SJCRH30 (cell line): ENCODE results near the gene DRC3. TPM values are rescaled to one million over a fixed set of nuclear protein-coding genes. Genes with fewer than 3 reads are reported as not detected.
"Not testable (repeated sequence)": the region's sequence is repeated elsewhere in the genome, so short reads cannot be mapped to it uniquely, and the experiment has no call there.

ENCODE experiments used
- DNase-seq, 2 experiments: peaks; one replicate each; pipeline ENCODE4 v3.0.0-alpha.2; 2015 to 2020
- H3K27ac ChIP-seq: fragments of 250-450 bp; sonication (Bioruptor Pico); 2 replicates; pipeline ENCODE4 v1.5.1; 2020; ENCODE audit warnings: mild to moderate bottlenecking, moderate library complexity
- H3K27me3 ChIP-seq: fragments of 250-450 bp; sonication (Bioruptor Pico); 2 replicates; pipeline ENCODE4 v1.5.1; 2020; ENCODE audit warnings: mild to moderate bottlenecking, moderate library complexity
- H3K36me3 ChIP-seq: fragments of 250-450 bp; sonication (Bioruptor Pico); 2 replicates; pipeline ENCODE4 v1.5.1; 2020; ENCODE audit warnings: mild to moderate bottlenecking, moderate library complexity
- H3K4me1 ChIP-seq: fragments of 250-450 bp; sonication (Bioruptor Pico); 2 replicates; pipeline ENCODE4 v1.5.1; 2020; ENCODE audit warnings: mild to moderate bottlenecking, moderate library complexity
- H3K4me3 ChIP-seq: fragments of 250-450 bp; sonication (Bioruptor Pico); 2 replicates; pipeline ENCODE4 v1.5.1; 2020; ENCODE audit warnings: mild to moderate bottlenecking, moderate library complexity
- H3K9me3 ChIP-seq: fragments of 250-450 bp; sonication (Bioruptor Pico); replicated peaks from 2 replicates; pipeline ENCODE4 v1.5.1; 2020; ENCODE audit warnings: mild to moderate bottlenecking, moderate library complexity
- total RNA-seq: library from RNA; depleted of rRNA; stranded (reverse); fragments of >200 nt; shearing (Covaris generic); gene quantifications from 2 replicates; pipeline ENCODE4 v1.2.3, GENCODE V29; 2014

DRC3 gene
- total RNA-seq, 1 experiment from 2014 or later, result 0.89 TPM

DNA sequence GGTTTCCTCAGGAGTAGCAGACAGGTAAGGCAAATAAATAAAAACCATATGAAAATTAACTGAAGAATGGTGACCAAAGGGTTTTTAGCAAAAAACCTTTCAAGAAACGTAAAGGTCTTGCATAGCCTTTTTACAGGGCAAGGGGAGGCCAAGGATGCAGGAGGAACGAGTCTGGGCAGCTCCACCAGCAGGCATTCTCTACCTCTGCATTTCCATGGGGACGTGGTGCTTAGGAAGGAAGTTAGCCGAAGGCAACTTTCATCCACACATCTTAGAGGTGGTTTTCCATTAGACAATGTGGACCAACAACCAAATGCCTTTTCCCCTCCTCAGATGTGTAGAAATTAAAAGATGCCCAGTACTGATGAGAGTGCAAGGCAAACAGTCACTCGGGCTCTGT is 21.1 kb upstream of the DRC3 start:
- no peak for DNase-seq
- Histone ChIP-seq H3K36me3 (no peaks in the 10 kb centered on the region), H3K27me3 (no peaks in the 10 kb centered on the region), H3K4me3 (no peak overlapping the region), H3K9me3 (no peaks in the 10 kb centered on the region), H3K4me1 (no peaks in the 10 kb centered on the region), H3K27ac (no peak overlapping the region)

DNA sequence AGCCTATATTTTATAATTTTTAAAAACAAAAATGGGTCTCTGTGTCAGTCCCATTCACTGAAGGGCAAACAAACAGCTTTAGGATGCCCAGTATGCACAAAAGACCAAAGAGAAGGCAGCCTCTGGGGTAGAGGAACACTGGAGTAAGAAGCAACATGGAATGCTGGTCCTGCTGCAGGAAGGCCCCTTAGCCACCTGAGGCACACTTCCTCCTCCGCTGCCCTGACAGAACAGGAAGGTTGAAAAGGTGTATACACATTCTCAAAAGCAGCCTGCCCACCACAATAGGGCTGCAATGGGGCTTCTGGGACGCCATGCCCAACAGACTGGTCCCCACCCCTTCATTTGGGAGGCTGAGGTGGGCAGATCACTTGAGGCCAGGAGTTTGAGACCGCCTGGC is 20.0 kb upstream of the DRC3 start:
- Histone ChIP-seq H3K9me3 (no peaks in the 10 kb centered on the region), H3K27ac (no peak overlapping the region), H3K4me1 (peaks cover 2% of the 10 kb centered on the region), H3K36me3 (no peaks in the 10 kb centered on the region), H3K27me3 (no peaks in the 10 kb centered on the region), H3K4me3 (no peak overlapping the region)
- DNase-seq, result no peak

DNA sequence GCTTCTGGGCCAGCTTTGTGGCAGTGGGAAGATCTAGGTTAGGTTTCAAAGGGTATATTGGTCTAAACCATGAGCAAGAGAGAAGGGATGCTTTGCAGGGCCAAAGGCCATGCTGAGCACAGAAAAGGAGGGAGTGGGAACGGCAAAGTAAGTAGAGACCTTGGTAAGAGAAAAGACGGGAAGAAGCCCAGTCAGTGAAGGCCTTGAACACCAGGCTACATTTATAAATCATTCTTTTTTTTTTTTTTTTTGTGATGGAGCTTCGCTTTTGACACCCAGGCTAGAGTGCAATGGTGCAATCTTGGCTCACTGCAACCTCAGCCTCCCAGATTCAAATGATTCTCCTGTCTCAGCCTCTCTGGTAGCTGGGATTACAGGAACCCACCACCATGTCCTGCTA is 18.6 kb upstream of the DRC3 start:
- no peak for DNase-seq
- Histone ChIP-seq H3K4me1 (peaks cover 16% of the 10 kb centered on the region), H3K27ac (no peak overlapping the region), H3K4me3 (no peak overlapping the region), H3K9me3 (no peaks in the 10 kb centered on the region), H3K27me3 (no peaks in the 10 kb centered on the region), H3K36me3 (no peaks in the 10 kb centered on the region)

DNA sequence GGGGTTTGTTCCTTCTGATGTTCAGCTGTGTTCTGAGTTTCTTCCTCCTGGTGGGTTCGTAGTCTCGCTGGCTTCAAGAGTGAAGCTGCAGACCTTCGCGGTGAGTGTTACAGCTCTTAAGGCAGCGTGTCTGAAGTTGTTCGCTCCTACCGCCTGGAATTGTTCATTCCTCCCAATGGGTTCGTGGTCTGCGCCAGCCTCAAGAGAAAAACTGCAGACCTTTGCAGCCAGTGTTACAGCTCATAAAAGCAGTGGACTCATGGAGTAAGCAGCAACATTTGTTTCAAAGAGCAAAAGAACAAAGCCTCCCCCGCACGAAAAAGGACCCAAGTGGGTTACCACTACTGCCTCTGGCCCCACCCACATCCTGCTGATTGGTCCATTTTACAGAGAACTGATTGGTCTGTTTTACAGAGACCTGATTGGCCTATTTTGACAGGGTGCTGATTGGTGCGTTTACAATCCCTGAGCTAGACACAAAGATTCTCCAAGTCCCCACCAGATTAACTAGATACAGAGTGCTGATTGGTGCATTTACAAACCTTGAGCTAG is 16.8 kb upstream of the DRC3 start:
- not testable (repeated sequence) for DNase-seq, H3K9me3 ChIP-seq, H3K27ac ChIP-seq, H3K4me3 ChIP-seq, H3K27me3 ChIP-seq, H3K36me3 ChIP-seq
- H3K4me1 ChIP-seq, result peaks cover 23% of the 10 kb centered on the region

DNA sequence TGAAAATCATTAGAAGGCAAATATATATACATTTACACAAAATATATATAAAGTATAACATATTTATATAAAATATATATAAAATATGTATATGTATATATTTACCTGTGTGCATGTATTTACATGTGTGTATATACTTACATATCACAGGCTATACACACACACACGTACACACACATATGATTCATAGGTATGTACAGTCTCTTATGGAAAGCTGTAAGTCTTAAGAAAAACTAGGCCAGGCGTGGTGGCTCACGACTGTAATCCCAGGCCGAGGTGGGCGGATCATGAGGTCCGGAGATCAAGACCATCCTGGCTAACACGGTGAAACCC is 15.1 kb upstream of the DRC3 start:
- H3K4me3 ChIP-seq, result no peak overlapping the region
- DNase-seq, result no peak
- H3K4me1 ChIP-seq, result peaks cover 23% of the 10 kb centered on the region
- no peaks in the 10 kb centered on the region for H3K9me3 ChIP-seq
- no peak overlapping the region for H3K27ac ChIP-seq
- H3K27me3 ChIP-seq, result no peaks in the 10 kb centered on the region
- no peaks in the 10 kb centered on the region for H3K36me3 ChIP-seq

DNA sequence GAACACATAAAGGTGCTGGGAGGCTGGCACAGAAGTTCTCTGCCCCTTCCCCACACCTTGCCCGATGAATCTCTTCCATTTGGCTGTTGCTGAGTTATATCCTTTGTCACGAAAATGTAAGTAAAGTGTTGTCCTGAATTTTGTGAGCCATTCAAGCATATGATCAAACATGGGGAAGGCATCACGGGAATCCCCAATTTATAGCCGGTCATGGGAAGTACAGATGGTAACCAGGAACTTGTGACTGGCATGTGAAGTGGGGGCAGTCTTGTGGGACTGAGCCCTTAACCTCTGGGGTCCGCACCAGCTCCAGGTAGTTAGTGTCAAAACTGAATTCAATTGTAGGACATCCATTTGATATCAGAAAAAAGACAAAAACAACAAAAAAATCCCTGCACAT is 13.7 kb upstream of the DRC3 start:
- no peak for DNase-seq
- Histone ChIP-seq H3K4me3 (peak overlapping the region; percentile 30; the same call in 1 of the 2 replicates), H3K27me3 (no peaks in the 10 kb centered on the region), H3K9me3 (no peaks in the 10 kb centered on the region), H3K4me1 (peaks cover 23% of the 10 kb centered on the region), H3K27ac (no peak overlapping the region), H3K36me3 (no peaks in the 10 kb centered on the region)

DNA sequence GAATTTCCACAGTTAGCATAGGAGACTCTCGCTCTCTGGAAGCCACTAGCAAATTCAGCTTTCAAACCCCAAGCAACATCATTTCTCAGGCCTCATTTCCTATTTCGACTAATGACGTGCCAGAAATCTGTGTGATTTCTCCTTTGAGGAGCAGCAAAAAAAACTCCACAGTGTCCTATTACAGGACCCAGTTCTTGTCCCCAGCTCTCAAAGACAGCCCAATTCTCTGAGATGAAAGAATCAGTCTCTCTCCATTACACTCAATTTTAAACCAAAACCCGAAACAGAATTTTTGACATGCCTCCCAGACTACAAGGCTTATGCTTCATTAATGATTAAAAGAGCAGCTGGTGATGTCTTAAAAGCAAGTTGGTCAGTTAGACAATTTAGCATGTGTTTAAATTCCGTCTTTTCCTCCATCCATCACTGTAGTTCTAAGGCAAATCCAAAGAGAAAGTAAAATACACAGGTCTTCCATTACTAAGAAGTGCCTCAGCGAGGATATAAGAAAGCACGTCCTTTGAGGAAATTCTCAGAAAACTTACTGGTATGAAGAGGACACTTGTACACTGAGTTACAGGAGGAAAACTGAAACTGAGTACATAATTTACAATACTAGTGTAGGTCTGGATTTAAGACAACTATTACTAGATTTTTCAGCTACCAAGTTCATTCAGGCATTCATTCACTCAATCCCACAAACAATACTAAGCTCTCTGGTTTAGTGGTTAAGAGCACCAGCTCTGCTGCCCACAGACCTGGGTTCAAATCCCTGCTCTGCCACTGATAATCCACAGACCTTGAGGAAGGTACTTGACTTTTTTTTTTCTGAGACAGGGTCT is 12.9 kb upstream of the DRC3 start:
- Histone ChIP-seq H3K36me3 (no peaks in the 10 kb centered on the region), H3K27me3 (no peaks in the 10 kb centered on the region), H3K4me3 (peak overlapping the region; percentile 30), H3K27ac (no peak overlapping the region; the same call in 1 of the 2 replicates), H3K4me1 (peaks cover 23% of the 10 kb centered on the region), H3K9me3 (no peaks in the 10 kb centered on the region)
- DNase-seq, result peak in 1 of 2 experiments; percentile 66

DNA sequence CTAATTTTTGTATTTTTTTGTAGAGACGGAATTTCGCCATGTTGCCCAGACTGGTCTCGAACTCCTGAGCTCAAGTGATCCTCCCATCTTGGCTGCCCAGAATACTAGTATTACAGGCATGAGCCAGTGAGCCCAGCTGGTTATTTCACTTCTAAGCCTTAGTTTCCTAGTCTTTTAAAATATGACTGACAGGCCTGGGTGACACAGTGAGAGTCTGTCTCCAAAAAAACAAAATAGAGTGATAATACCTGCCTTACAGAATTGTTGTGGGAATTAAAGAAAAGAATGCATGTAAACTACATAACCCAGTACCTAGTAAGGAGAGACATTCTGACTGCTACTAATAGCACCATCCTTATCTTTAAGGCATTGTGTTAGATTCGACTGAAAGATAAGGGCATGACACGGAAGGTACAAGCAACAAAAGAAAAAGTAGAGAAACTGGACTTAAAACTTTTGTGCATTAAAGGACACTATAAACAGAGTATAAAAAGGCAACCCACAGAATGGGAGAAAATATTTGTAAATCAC is 12.1 kb upstream of the DRC3 start:
- H3K36me3 ChIP-seq, result no peaks in the 10 kb centered on the region
- no peaks in the 10 kb centered on the region for H3K27me3 ChIP-seq
- peaks cover 23% of the 10 kb centered on the region for H3K4me1 ChIP-seq
- no peaks in the 10 kb centered on the region for H3K9me3 ChIP-seq
- H3K27ac ChIP-seq, result no peak overlapping the region
- no peak for DNase-seq
- H3K4me3 ChIP-seq, result no peak overlapping the region

DNA sequence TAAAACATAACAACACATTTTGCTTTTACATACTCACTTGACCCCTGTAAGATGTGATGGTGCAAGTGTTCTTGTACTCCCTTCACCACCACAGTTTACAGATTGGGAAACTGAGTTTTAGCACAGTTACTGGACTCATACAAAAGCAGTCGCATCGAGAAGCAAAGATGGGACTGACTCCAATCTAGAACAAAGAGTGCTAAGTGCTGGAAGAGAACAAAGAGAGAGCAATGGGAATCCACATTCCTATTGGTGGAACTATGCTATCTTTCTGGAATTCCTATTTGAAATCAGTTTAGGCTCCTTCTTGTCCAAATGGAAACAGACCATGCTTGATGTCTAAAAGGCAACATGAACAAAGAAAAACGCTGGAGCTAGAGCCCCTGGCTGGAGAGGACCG is 9.6 kb upstream of the DRC3 start:
- H3K27ac ChIP-seq, result no peak overlapping the region
- no peaks in the 10 kb centered on the region for H3K36me3 ChIP-seq
- no peaks in the 10 kb centered on the region for H3K27me3 ChIP-seq
- DNase-seq, result no peak
- peaks cover 18% of the 10 kb centered on the region for H3K4me1 ChIP-seq
- no peak overlapping the region for H3K4me3 ChIP-seq
- no peaks in the 10 kb centered on the region for H3K9me3 ChIP-seq

DNA sequence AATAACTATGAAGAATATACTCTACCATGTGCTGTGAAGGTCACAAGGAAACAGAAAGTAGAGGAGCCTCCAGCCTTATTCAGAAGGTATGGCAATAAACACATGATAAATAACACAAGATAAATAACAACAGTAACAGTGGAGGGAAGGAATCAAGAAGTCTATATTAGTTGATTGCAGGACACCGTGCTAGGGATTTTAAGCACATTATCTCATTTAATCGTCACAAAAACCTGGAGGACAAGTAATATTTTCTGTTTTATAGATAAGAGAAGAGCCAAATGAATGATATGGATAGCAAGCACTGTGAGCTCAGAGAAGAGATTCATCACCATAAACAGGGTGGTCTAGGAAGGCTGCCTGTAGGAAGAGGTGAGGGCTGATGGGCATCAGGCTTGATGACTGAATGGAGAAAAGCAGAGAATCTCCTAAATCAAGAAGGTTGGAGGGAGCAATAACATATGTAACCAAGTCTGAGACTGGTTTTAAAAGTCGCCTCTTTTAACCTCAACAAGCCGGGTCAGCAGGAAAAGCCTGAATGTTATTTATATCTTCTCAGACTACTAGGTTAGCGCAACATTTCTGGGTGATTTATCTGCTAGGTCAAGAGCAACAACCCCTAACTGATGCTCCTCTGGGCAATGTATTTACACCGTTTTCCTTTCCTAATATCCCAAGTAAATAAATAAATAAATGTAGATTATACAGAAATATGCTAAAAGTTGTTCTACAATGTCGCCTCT is 8.8 kb upstream of the DRC3 start:
- H3K9me3 ChIP-seq, result no peaks in the 10 kb centered on the region
- no peaks in the 10 kb centered on the region for H3K27me3 ChIP-seq
- H3K36me3 ChIP-seq, result no peaks in the 10 kb centered on the region
- H3K4me1 ChIP-seq, result peaks cover 10% of the 10 kb centered on the region
- H3K27ac ChIP-seq, result no peak overlapping the region
- H3K4me3 ChIP-seq, result no peak overlapping the region
- no peak for DNase-seq

DNA sequence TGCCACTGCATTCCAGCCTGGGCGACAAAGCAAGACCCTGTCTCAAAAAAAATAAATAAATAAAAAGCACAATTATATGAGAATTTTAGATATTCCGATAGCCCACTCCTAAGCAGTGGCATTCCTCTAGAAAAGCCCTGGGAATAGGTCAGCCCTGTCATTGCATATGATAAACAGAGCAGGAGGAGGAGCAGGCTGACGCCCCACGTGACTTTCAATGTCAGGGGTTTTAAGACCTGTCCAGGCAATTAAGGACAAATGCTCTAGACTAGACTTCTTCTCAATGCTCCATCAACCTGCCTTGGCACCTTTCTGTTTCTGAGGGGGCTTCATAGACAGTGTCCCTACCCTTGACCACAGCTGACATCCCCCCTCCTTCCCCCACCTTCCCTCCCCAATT is 8.0 kb upstream of the DRC3 start:
- Histone ChIP-seq H3K27ac (no peak overlapping the region), H3K27me3 (no peaks in the 10 kb centered on the region), H3K36me3 (no peaks in the 10 kb centered on the region), H3K4me1 (peaks cover 2% of the 10 kb centered on the region; the same call in 1 of the 2 replicates), H3K4me3 (no peak overlapping the region), H3K9me3 (no peaks in the 10 kb centered on the region)
- DNase-seq, result no peak

DNA sequence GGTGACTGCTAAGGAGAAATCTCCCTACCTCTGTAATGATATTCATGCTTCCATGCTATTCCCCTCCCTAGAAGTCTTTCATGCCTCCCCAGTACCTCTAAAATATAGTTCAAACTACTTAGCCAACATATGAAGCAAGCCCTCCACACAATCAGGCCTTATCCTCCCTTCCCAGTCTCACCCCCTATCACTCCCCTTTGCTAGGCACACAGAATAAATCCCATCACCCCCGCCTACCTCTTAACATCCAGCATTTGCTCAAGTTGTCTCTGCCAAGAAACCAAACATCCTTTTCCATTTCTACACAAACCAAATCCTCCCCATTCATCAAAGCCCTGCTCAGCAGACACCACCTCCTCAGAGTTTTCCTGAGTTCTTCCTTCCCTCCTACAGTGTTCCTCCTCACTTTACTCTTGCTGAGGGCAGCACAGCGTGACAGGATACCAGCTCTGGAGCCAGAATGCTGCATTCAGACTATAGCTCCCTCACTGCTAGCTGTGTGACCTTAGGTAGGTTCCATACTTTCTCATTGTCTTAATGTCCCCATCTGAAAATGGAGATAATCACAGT is 7.4 kb upstream of the DRC3 start:
- Histone ChIP-seq H3K27me3 (no peaks in the 10 kb centered on the region), H3K4me3 (no peak overlapping the region), H3K27ac (no peak overlapping the region), H3K36me3 (no peaks in the 10 kb centered on the region), H3K4me1 (no peaks in the 10 kb centered on the region), H3K9me3 (no peaks in the 10 kb centered on the region)
- DNase-seq, result no peak

DNA sequence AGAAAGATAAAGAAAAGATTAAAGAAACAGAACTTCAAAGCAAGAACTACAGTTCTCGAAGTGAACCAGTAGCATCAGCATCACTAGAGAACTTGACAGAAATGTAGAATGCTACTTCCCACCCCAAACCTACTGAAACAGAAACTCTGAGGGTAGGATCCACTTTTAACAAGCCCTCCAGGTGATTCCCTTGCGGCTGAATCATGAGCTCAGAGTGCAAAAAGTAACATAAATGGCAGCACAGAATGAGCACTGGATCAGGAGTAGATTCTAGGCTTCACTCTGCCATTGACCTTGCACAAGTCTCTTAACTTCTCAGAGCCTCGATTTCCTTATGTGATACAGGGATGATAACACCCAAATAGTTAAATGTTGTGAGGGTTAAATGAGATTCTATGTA is 6.3 kb upstream of the DRC3 start:
- H3K4me3 ChIP-seq, result no peak overlapping the region
- no peaks in the 10 kb centered on the region for H3K9me3 ChIP-seq
- peaks cover 2% of the 10 kb centered on the region; the same call in 1 of the 2 replicates for H3K4me1 ChIP-seq
- DNase-seq, result no peak
- H3K36me3 ChIP-seq, result no peaks in the 10 kb centered on the region
- no peak overlapping the region for H3K27ac ChIP-seq
- no peaks in the 10 kb centered on the region for H3K27me3 ChIP-seq

DNA sequence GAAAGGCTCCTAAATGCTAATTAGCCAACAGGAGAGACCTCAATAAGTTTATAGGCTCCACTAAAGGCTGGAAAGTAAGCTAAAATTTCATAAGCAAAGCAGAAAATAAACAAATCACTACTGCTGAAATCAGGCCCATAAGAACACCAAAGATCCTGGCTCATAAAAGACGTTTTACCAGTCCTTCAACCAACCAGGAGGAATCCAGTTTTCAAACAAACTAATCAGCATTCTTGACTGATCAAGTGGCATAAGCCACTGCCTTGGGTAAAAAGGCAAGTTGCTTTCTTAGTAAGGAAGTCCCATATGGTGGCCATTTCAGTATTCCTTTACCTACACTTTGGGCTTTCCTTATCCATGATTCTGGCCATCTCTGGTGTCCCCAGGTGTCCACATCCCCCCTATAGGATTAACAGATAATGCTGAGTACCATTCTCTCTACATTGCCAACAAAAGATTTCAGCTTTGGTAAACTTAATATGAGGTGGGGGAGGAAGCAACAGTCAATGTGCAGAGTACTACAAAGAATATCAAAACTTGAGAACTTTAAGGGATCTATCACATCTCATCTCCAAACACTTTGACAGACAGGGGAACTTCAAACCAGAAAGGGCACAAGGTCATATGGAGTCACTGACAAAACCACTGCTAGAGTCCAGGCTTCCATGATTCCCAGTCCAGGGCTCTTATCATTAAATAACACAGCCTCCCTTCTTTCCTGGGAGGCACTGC is 1.8 kb upstream of the DRC3 start:
- H3K27me3 ChIP-seq, result no peaks in the 10 kb centered on the region
- no peak overlapping the region for H3K4me3 ChIP-seq
- no peak for DNase-seq
- H3K9me3 ChIP-seq, result no peaks in the 10 kb centered on the region
- H3K36me3 ChIP-seq, result no peaks in the 10 kb centered on the region
- H3K27ac ChIP-seq, result no peak overlapping the region
- H3K4me1 ChIP-seq, result peaks cover 5% of the 10 kb centered on the region; the same call in 1 of the 2 replicates
